Astrocyte (in vitro differentiated cells and primary cell): ENCODE data around the gene SEMA3A. TPM values are rescaled to one million over a fixed set of nuclear protein-coding genes. Genes with fewer than 3 reads are reported as not detected.

Source experiments
- DNase-seq: peaks from one replicate; pipeline ENCODE4 v3.0.0-alpha.2; 2010; ENCODE audit warnings: low read depth
- FAIRE-seq: peaks from 2 replicates; lab custom pipeline; 2011; peaks lifted over from hg19 to GRCh38; lab: Jason Lieb, UNC
- H2AFZ ChIP-seq: 2 replicates; pipeline ENCODE4 v1.6.0; 2012; ENCODE audit warnings: low read depth, low read length, inconsistent platforms
- H3K27ac ChIP-seq: 2 replicates; pipeline ENCODE4 v1.5.1; 2011; ENCODE audit warnings: low read depth, low read length, inconsistent platforms
- H3K27me3 ChIP-seq: 2 replicates; pipeline ENCODE4 v1.6.0; 2011; ENCODE audit warnings: low read length, inconsistent platforms; ENCODE audit not compliant: insufficient read depth
- H3K36me3 ChIP-seq: 2 replicates; pipeline ENCODE4 v1.5.1; 2011; ENCODE audit warnings: low read length, inconsistent platforms; ENCODE audit not compliant: insufficient read depth
- H3K4me1 ChIP-seq: 2 replicates; pipeline ENCODE4 v1.5.1; 2011; ENCODE audit warnings: low read length, inconsistent platforms; ENCODE audit not compliant: insufficient read depth
- H3K4me2 ChIP-seq: 2 replicates; pipeline ENCODE4 v1.6.0; 2012; ENCODE audit warnings: low read length, inconsistent platforms
- H3K4me3 ChIP-seq: 2 replicates; pipeline ENCODE4 v1.5.1; 2011; ENCODE audit warnings: low read depth, mild to moderate bottlenecking, low read length, inconsistent platforms; ENCODE audit not compliant: insufficient read depth
- H3K79me2 ChIP-seq: 2 replicates; pipeline ENCODE4 v1.6.0; 2012; ENCODE audit warnings: mild to moderate bottlenecking, low read length, inconsistent platforms; ENCODE audit not compliant: insufficient read depth
- H3K9ac ChIP-seq: 2 replicates; pipeline ENCODE4 v1.6.0; 2012; ENCODE audit warnings: mild to moderate bottlenecking, low read length, inconsistent platforms
- H3K9me3 ChIP-seq: 2 replicates; pipeline ENCODE4 v1.5.1; 2012; ENCODE audit warnings: low read depth, mild to moderate bottlenecking, low read length, inconsistent platforms; ENCODE audit not compliant: insufficient read depth
- H4K20me1 ChIP-seq: 2 replicates; pipeline ENCODE4 v1.6.0; 2012; ENCODE audit warnings: low read length, inconsistent platforms; ENCODE audit not compliant: insufficient read depth
- H3K27ac Mint-ChIP-seq: one replicate; pipeline ENCODE4 v1.8.0; 2021; ENCODE audit warnings: mild to moderate bottlenecking, mixed read lengths; ENCODE audit not compliant: unreplicated experiment
- H3K27me3 Mint-ChIP-seq: one replicate; pipeline ENCODE4 v1.8.0; 2021; ENCODE audit warnings: low read depth, mixed read lengths; ENCODE audit not compliant: unreplicated experiment
- H3K36me3 Mint-ChIP-seq: one replicate; pipeline ENCODE4 v1.8.0; 2021; ENCODE audit warnings: low read depth, mixed read lengths; ENCODE audit not compliant: unreplicated experiment
- H3K4me1 Mint-ChIP-seq: one replicate; pipeline ENCODE4 v1.8.0; 2021; ENCODE audit warnings: low read depth, mixed read lengths; ENCODE audit not compliant: unreplicated experiment
- H3K4me3 Mint-ChIP-seq: one replicate; pipeline ENCODE4 v1.8.0; 2021; ENCODE audit warnings: mild to moderate bottlenecking, moderate library complexity, mixed read lengths; ENCODE audit not compliant: unreplicated experiment
- H3K9me3 Mint-ChIP-seq: one replicate; pipeline ENCODE4 v1.8.0; 2021; ENCODE audit warnings: mild to moderate bottlenecking, mixed read lengths; ENCODE audit not compliant: unreplicated experiment
- EZH2 ChIP-seq: IDR thresholded peaks from 2 replicates; pipeline ENCODE4 v1.6.1; 2012; ENCODE audit warnings: mild to moderate bottlenecking, low read length, inconsistent platforms; ENCODE audit not compliant: insufficient read depth
- total RNA-seq: library from RNA; stranded (reverse); gene quantifications from 2 replicates; pipeline ENCODE4 v1.2.1, GENCODE V29; 2021
- TF ChIP-seq, protein P1 (sequence below): IDR thresholded peaks from 2 replicates; pipeline ENCODE4 v1.5.1; 2011; ENCODE audit warnings: low read depth, mild to moderate bottlenecking, inconsistent platforms, low read length, moderate library complexity; ENCODE audit not compliant: insufficient read depth

SEMA3A gene
- total RNA-seq, 1 donor from 2014 or later = 31.3 TPM

DNA sequence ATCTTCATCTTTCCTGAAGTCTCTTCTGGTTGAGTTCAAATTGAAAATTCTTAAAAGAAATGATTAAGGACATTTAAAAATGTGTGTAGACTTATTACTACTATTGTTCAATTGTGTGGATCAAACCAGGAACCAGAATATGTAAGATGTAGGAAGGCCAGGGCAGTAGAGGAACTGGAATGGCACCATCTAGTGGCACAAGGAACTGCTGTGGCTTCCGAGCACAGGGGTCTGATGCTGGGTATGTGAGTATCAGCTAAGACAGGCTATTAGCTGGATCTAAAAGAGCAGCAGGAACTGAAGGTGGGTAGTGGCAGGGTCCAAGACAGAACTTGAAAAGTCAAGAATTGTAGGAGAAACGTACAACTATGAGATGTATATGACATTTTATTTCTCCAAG, 247.3 kb downstream of the SEMA3A start:
- Histone ChIP-seq H3K4me2 (no peak overlapping the region), H4K20me1 (no peaks in the 10 kb centered on the region), H2AFZ (no peak overlapping the region), H3K27me3 (no peaks in the 10 kb centered on the region), H3K9me3 (no peaks in the 10 kb centered on the region), H3K4me1 (no peaks in the 10 kb centered on the region), H3K9ac (no peak overlapping the region), H3K36me3 (no peaks in the 10 kb centered on the region), H3K4me3 (no peak overlapping the region), H3K27ac (no peak overlapping the region), H3K79me2 (no peaks in the 10 kb centered on the region)
- no peak overlapping the region for H3K27ac Mint-ChIP-seq
- no peak for DNase-seq
- no peak overlapping the region for H3K4me3 Mint-ChIP-seq
- H3K36me3 Mint-ChIP-seq = no peaks in the 10 kb centered on the region
- H3K27me3 Mint-ChIP-seq = no peaks in the 10 kb centered on the region
- no peaks in the 10 kb centered on the region for H3K4me1 Mint-ChIP-seq
- H3K9me3 Mint-ChIP-seq = no peaks in the 10 kb centered on the region
- TF ChIP-seq EZH2 = no peak
- TF ChIP-seq, protein P1, sequence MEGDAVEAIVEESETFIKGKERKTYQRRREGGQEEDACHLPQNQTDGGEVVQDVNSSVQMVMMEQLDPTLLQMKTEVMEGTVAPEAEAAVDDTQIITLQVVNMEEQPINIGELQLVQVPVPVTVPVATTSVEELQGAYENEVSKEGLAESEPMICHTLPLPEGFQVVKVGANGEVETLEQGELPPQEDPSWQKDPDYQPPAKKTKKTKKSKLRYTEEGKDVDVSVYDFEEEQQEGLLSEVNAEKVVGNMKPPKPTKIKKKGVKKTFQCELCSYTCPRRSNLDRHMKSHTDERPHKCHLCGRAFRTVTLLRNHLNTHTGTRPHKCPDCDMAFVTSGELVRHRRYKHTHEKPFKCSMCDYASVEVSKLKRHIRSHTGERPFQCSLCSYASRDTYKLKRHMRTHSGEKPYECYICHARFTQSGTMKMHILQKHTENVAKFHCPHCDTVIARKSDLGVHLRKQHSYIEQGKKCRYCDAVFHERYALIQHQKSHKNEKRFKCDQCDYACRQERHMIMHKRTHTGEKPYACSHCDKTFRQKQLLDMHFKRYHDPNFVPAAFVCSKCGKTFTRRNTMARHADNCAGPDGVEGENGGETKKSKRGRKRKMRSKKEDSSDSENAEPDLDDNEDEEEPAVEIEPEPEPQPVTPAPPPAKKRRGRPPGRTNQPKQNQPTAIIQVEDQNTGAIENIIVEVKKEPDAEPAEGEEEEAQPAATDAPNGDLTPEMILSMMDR = peak; percentile 22
- no peak for FAIRE-seq

DNA sequence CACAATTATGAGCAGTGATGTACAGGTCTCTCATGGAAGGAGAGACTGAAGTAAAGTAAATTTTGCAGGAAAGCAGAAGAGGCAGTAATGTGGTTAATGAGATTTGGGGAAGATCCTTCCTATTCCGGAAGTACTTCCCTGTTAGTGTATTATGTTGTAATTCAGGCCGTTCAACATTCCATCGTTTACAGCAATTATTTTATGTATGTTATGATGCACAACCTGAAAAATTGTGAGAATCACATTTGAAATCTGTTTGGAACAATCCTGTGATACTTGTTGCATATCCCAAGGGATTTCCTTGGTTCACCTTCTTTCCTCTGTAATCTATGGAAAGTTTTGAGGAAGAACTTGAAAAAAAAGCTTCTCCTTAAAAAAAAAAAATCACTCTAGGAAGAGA, 247.8 kb downstream of the SEMA3A start:
- no peak for DNase-seq
- Mint-ChIP-seq H3K36me3 (no peaks in the 10 kb centered on the region), H3K4me3 (no peak overlapping the region), H3K4me1 (no peaks in the 10 kb centered on the region), H3K27ac (no peak overlapping the region), H3K27me3 (no peaks in the 10 kb centered on the region), H3K9me3 (no peaks in the 10 kb centered on the region)
- H3K4me3 ChIP-seq = no peak overlapping the region
- no peaks in the 10 kb centered on the region for H3K79me2 ChIP-seq
- no peak overlapping the region for H3K4me2 ChIP-seq
- H2AFZ ChIP-seq = no peak overlapping the region
- no peaks in the 10 kb centered on the region for H3K36me3 ChIP-seq
- no peaks in the 10 kb centered on the region for H3K27me3 ChIP-seq
- no peak for TF ChIP-seq EZH2
- TF ChIP-seq, protein P1 = no peak
- no peaks in the 10 kb centered on the region for H3K4me1 ChIP-seq
- no peaks in the 10 kb centered on the region for H4K20me1 ChIP-seq
- no peaks in the 10 kb centered on the region for H3K9me3 ChIP-seq
- no peak overlapping the region for H3K9ac ChIP-seq
- FAIRE-seq = no peak
- H3K27ac ChIP-seq = no peak overlapping the region

DNA sequence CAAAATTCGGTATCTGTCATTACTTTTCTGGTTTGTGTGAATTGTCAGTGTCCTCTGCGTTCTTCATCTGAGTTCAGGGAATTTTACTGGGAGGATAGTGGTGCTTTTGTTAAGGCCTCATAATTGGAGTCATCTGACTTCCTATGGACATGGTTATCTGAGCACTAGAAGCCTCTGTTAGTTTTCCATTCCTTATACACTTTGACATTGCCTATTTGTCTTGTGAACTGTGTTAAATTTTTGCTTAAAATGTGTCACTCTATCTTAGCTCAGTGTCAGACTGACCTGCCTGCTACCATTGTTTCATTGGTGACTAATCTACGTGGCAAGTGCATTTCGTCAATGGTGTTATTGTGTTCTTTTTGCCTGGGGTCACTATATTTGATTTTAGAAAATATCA, 253.3 kb downstream of the SEMA3A start:
- no peak overlapping the region for H3K4me3 ChIP-seq
- no peak for TF ChIP-seq EZH2
- TF ChIP-seq, protein P1 = no peak
- H3K4me1 Mint-ChIP-seq = no peaks in the 10 kb centered on the region

More for the DNA sequence above, 253.3 kb downstream of the SEMA3A start:
- H3K27ac Mint-ChIP-seq = no peak overlapping the region
- Histone ChIP-seq H3K36me3 (no peaks in the 10 kb centered on the region), H3K4me1 (no peaks in the 10 kb centered on the region), H2AFZ (no peak overlapping the region), H3K27me3 (no peaks in the 10 kb centered on the region), H3K9me3 (no peaks in the 10 kb centered on the region), H3K27ac (no peak overlapping the region), H3K79me2 (no peaks in the 10 kb centered on the region), H3K9ac (no peak overlapping the region), H4K20me1 (no peaks in the 10 kb centered on the region), H3K4me2 (no peak overlapping the region)
- no peak overlapping the region for H3K4me3 Mint-ChIP-seq
- no peak for FAIRE-seq
- H3K36me3 Mint-ChIP-seq = no peaks in the 10 kb centered on the region
- H3K27me3 Mint-ChIP-seq = no peaks in the 10 kb centered on the region
- DNase-seq = no peak
- no peaks in the 10 kb centered on the region for H3K9me3 Mint-ChIP-seq
